Naive thymus-derived CD4-positive, alpha-beta T cell (primary cell): Measurements from ENCODE around the gene RGS8. TPM values are rescaled to one million over a fixed set of nuclear protein-coding genes. Genes with fewer than 3 reads are reported as not detected.
A peak's percentile ranks its signal among the peaks of the same experiment; 100 is the strongest.

Source experiments
- ATAC-seq: fragments of 150-1000 bp; cut with Tn5 transposase; 2 replicates; pipeline ENCODE4 v1.10.0; 2021; ENCODE audit warnings: mild to moderate bottlenecking, moderate library complexity
- CTCF ChIA-PET: fragments of 350-600 bp; sonication (Branson Sonifier 250); formaldehyde crosslinking; loops from one replicate; lab custom pipeline; 2021; ENCODE audit warnings: antibody characterized with exemption; lab: Charles Lee
- POLR2A ChIA-PET: fragments of 350-600 bp; sonication (Branson Sonifier 250); formaldehyde crosslinking; loops from one replicate; lab custom pipeline; 2021; ENCODE audit warnings: antibody characterized with exemption, inconsistent platforms; lab: Charles Lee
- DNase-seq, 9 donors: peaks; one replicate each; pipeline versions ENCODE4 v3.0.0 to v3.0.0-alpha.2; 2020 to 2022; ENCODE audit warnings: mixed read lengths in 1 of 9
- H3K27ac ChIP-seq: one replicate; pipeline ENCODE4 v1.7.0; 2013; ENCODE audit warnings: mild to moderate bottlenecking, low read depth, low read length, moderate library complexity
- H3K27me3 ChIP-seq, 2 donors: one replicate each; pipeline ENCODE4 v1.7.0; 2013; ENCODE audit warnings: low read length in 2 of 2, mild to moderate bottlenecking in 2 of 2, moderate library complexity in 2 of 2; ENCODE audit not compliant: control insufficient read depth in 2 of 2, insufficient read depth in 2 of 2
- H3K36me3 ChIP-seq, 3 experiments: 1 replicate in 2 of 3; 2 replicates in 1 of 3; pipeline ENCODE4 v1.7.0; 2013; ENCODE audit warnings: low read length in 3 of 3, mild to moderate bottlenecking in 3 of 3, moderate library complexity in 1 of 3; ENCODE audit not compliant: insufficient read depth in 3 of 3, control insufficient read depth in 2 of 3
- H3K4me1 ChIP-seq, 2 donors: one replicate each; pipeline ENCODE4 v1.7.0; 2013; ENCODE audit warnings: low read length in 2 of 2, mild to moderate bottlenecking in 2 of 2, moderate library complexity in 1 of 2; ENCODE audit not compliant: control insufficient read depth in 2 of 2, insufficient read depth in 2 of 2
- H3K4me3 ChIP-seq: 2 replicates; pipeline ENCODE4 v1.7.0; 2013; ENCODE audit warnings: mild to moderate bottlenecking, low read length
- H3K9me3 ChIP-seq, 3 experiments: 1 replicate in 2 of 3; 2 replicates in 1 of 3; pipeline ENCODE4 v1.7.0; 2013; ENCODE audit warnings: low read length in 3 of 3; ENCODE audit not compliant: control insufficient read depth in 2 of 3
- H3K27ac Mint-ChIP-seq, 9 donors: one replicate each; pipeline ENCODE4 v1.8.0; 2020 to 2022; ENCODE audit warnings: mixed read lengths in 9 of 9, mild to moderate bottlenecking in 8 of 9, moderate library complexity in 5 of 9, inconsistent platforms in 2 of 9
- H3K27me3 Mint-ChIP-seq, 5 donors: one replicate each; pipeline ENCODE4 v1.8.0; 2021 to 2022; ENCODE audit warnings: mixed read lengths in 5 of 5, mild to moderate bottlenecking in 1 of 5
- H3K36me3 Mint-ChIP-seq, 5 donors: one replicate each; pipeline ENCODE4 v1.8.0; 2020 to 2022; ENCODE audit warnings: mixed read lengths in 5 of 5, mild to moderate bottlenecking in 3 of 5, inconsistent platforms in 1 of 5
- H3K4me1 Mint-ChIP-seq, 7 donors: one replicate each; pipeline ENCODE4 v1.8.0; 2020 to 2022; ENCODE audit warnings: mixed read lengths in 7 of 7, mild to moderate bottlenecking in 3 of 7, inconsistent platforms in 1 of 7
- H3K4me3 Mint-ChIP-seq, 10 donors: one replicate each; pipeline ENCODE4 v1.8.0; 2020 to 2022; ENCODE audit warnings: mild to moderate bottlenecking in 10 of 10, mixed read lengths in 10 of 10, moderate library complexity in 6 of 10, inconsistent platforms in 2 of 10
- H3K9me3 Mint-ChIP-seq, 11 donors: one replicate each; pipeline ENCODE4 v1.8.0; 2020 to 2022; ENCODE audit warnings: mixed read lengths in 11 of 11, mild to moderate bottlenecking in 4 of 11, inconsistent platforms in 1 of 11, moderate library complexity in 1 of 11
- intact Hi-C, 2 donors: fragments of 100-400 bp; cut with micrococcal nuclease; formaldehyde crosslinking; loops; one replicate each; pipeline ENCODE4 v1.15.1; 2023
- polyA plus RNA-seq, 2 donors: library from polyadenylated mRNA; unstranded; fragments of 300-500 nt; fragmentation: Illumina TruSeq; gene quantifications; one replicate each; pipeline ENCODE4 v1.2.3, GENCODE V29; 2021
- total RNA-seq, 6 experiments: library from RNA in 5 of 6; stranded (reverse) in 5 of 6; gene quantifications; 1 replicate in 5 of 6; 2 replicates in 1 of 6; pipeline ENCODE4 v1.2.3 and lab custom pipeline; 2021 to 2026

The RGS8 gene
- total and polyA plus RNA-seq, 7 experiments from 2014 or later: not detected

- ChIA-PET POLR2A (no interaction called here), CTCF (no interaction called here)
- no peaks in the 10 kb centered on the region for H3K9me3 ChIP-seq
- no peaks in the 10 kb centered on the region for H3K36me3 ChIP-seq
- H3K4me1 ChIP-seq: no peaks in the 10 kb centered on the region
- no peak overlapping the region for H3K27ac ChIP-seq
- H3K9me3 Mint-ChIP-seq: peaks cover 0 to 3% (median 0%) of the 10 kb centered on the region in 11 donors
- ATAC-seq (no peak), DNase-seq (no peak)
- no peaks in the 10 kb centered on the region for H3K27me3 Mint-ChIP-seq
- intact Hi-C loops: no loop called here
- no peak overlapping the region for H3K27ac Mint-ChIP-seq
- peaks cover 0 to 9% (median 0%) of the 10 kb centered on the region in 5 donors for H3K36me3 Mint-ChIP-seq
- no peak overlapping the region for H3K4me3 ChIP-seq
- peaks cover 4 to 9% (median 6%) of the 10 kb centered on the region in 7 donors for H3K4me1 Mint-ChIP-seq
- H3K27me3 ChIP-seq: no peaks in the 10 kb centered on the region
- no peak overlapping the region for H3K4me3 Mint-ChIP-seq
Observed at GRCh38 chr1:182646739-182647138, 37.6 kb downstream of the RGS8 start.

GRCh38 chr1:182644886-182645285 lies 39.5 kb downstream of the RGS8 start:
- no peaks in the 10 kb centered on the region for H3K9me3 ChIP-seq
- no peak overlapping the region for H3K4me3 ChIP-seq
- ATAC-seq (no peak), DNase-seq (no peak)
- Mint-ChIP-seq H3K27ac (no peak overlapping the region), H3K4me3 (no peak overlapping the region), H3K36me3 (peaks cover 0 to 9% (median 0%) of the 10 kb centered on the region in 5 donors), H3K9me3 (peaks cover 0 to 3% (median 0%) of the 10 kb centered on the region in 11 donors), H3K4me1 (peaks cover 0 to 4% (median 0%) of the 10 kb centered on the region in 7 donors), H3K27me3 (no peaks in the 10 kb centered on the region)
- no peak overlapping the region for H3K27ac ChIP-seq
- H3K4me1 ChIP-seq: no peaks in the 10 kb centered on the region
- H3K36me3 ChIP-seq: no peaks in the 10 kb centered on the region
- no peaks in the 10 kb centered on the region for H3K27me3 ChIP-seq
- CTCF ChIA-PET: interaction anchor here (0.5 kb wide), 1 partner anchor 132 kb away, joined by 5 read pairs; no protein-coding TSS in a partner anchor
- intact Hi-C loops: no loop called here
- POLR2A ChIA-PET: no interaction called here

- H3K4me3 ChIP-seq: no peak overlapping the region
- peaks cover 0 to 4% (median 0%) of the 10 kb centered on the region in 7 donors for H3K4me1 Mint-ChIP-seq
- CTCF ChIA-PET: no interaction called here
- no peaks in the 10 kb centered on the region for H3K36me3 ChIP-seq
- H3K9me3 ChIP-seq: no peaks in the 10 kb centered on the region
- ATAC-seq (no peak), DNase-seq (no peak)
- no peaks in the 10 kb centered on the region for H3K27me3 Mint-ChIP-seq
- H3K27ac ChIP-seq: no peak overlapping the region
- H3K27me3 ChIP-seq: no peaks in the 10 kb centered on the region
- H3K27ac Mint-ChIP-seq: peak overlapping the region in 1 of 9 donors; percentile 30
- intact Hi-C loops: no loop called here
- no peaks in the 10 kb centered on the region for H3K4me1 ChIP-seq
- H3K4me3 Mint-ChIP-seq: no peak overlapping the region
- peaks cover 0 to 9% (median 0%) of the 10 kb centered on the region in 5 donors for H3K36me3 Mint-ChIP-seq
- peaks cover 0 to 3% (median 0%) of the 10 kb centered on the region in 11 donors for H3K9me3 Mint-ChIP-seq
- POLR2A ChIA-PET: no interaction called here
Observed at GRCh38 chr1:182643699-182644098, 40.7 kb downstream of the RGS8 start.

GRCh38 chr1:182642461-182642860 lies 41.9 kb downstream of the RGS8 start:
- Mint-ChIP-seq H3K4me1 (peaks cover 0 to 4% (median 0%) of the 10 kb centered on the region in 7 donors), H3K36me3 (peaks cover 0 to 9% (median 0%) of the 10 kb centered on the region in 5 donors), H3K27ac (no peak overlapping the region), H3K9me3 (peaks cover 0 to 3% (median 0%) of the 10 kb centered on the region in 11 donors), H3K27me3 (peaks cover 0 to 5% (median 0%) of the 10 kb centered on the region in 5 donors), H3K4me3 (no peak overlapping the region)
- Histone ChIP-seq H3K36me3 (no peaks in the 10 kb centered on the region), H3K4me1 (no peaks in the 10 kb centered on the region), H3K9me3 (no peaks in the 10 kb centered on the region), H3K4me3 (no peak overlapping the region), H3K27me3 (no peaks in the 10 kb centered on the region), H3K27ac (no peak overlapping the region)
- DNase-seq (no peak), ATAC-seq (no peak)
- ChIA-PET POLR2A (no interaction called here), CTCF (no interaction called here)
- intact Hi-C loops: no loop called here

- Mint-ChIP-seq H3K27me3 (peaks cover 0 to 8% (median 0%) of the 10 kb centered on the region in 5 donors), H3K36me3 (peaks cover 0 to 9% (median 0%) of the 10 kb centered on the region in 5 donors), H3K27ac (no peak overlapping the region), H3K4me1 (peaks cover 0 to 4% (median 0%) of the 10 kb centered on the region in 7 donors), H3K9me3 (peaks cover 0 to 3% (median 0%) of the 10 kb centered on the region in 11 donors), H3K4me3 (no peak overlapping the region)
- H3K27me3 ChIP-seq: no peaks in the 10 kb centered on the region
- H3K36me3 ChIP-seq: no peaks in the 10 kb centered on the region
- DNase-seq (no peak), ATAC-seq (no peak)
- intact Hi-C loops: no loop called here
- no peaks in the 10 kb centered on the region for H3K9me3 ChIP-seq
- ChIA-PET CTCF (interaction anchor here (0.6 kb wide), 1 partner anchor 25 kb away, joined by 6 read pairs; no protein-coding TSS in a partner anchor), POLR2A (no interaction called here)
- no peak overlapping the region for H3K27ac ChIP-seq
- H3K4me1 ChIP-seq: no peaks in the 10 kb centered on the region
- no peak overlapping the region for H3K4me3 ChIP-seq
Observed at GRCh38 chr1:182641561-182641960, 42.8 kb downstream of the RGS8 start.

GRCh38 chr1:182639330-182639729 lies 45.1 kb downstream of the RGS8 start:
- Histone ChIP-seq H3K36me3 (no peaks in the 10 kb centered on the region), H3K27ac (no peak overlapping the region), H3K27me3 (no peaks in the 10 kb centered on the region), H3K4me1 (no peaks in the 10 kb centered on the region), H3K4me3 (no peak overlapping the region), H3K9me3 (no peaks in the 10 kb centered on the region)
- H3K4me3 Mint-ChIP-seq: no peak overlapping the region
- H3K27ac Mint-ChIP-seq: no peak overlapping the region
- DNase-seq (no peak), ATAC-seq (no peak)
- POLR2A ChIA-PET: no interaction called here
- H3K36me3 Mint-ChIP-seq: peaks cover 0 to 9% (median 0%) of the 10 kb centered on the region in 5 donors
- CTCF ChIA-PET: no interaction called here
- intact Hi-C loops: no loop called here
- peaks cover 0 to 4% (median 0%) of the 10 kb centered on the region in 7 donors for H3K4me1 Mint-ChIP-seq
- H3K9me3 Mint-ChIP-seq: peaks cover 0 to 3% (median 0%) of the 10 kb centered on the region in 11 donors
- peaks cover 0 to 22% (median under 1%) of the 10 kb centered on the region in 5 donors for H3K27me3 Mint-ChIP-seq

GRCh38 chr1:182637769-182638168 lies 46.6 kb downstream of the RGS8 start:
- H3K4me1 Mint-ChIP-seq: peaks cover 3 to 11% (median 4%) of the 10 kb centered on the region in 7 donors
- H3K9me3 Mint-ChIP-seq: no peaks in the 10 kb centered on the region
- ChIA-PET CTCF (no interaction called here), POLR2A (no interaction called here)
- intact Hi-C loops: no loop called here
- Histone ChIP-seq H3K36me3 (no peaks in the 10 kb centered on the region), H3K27me3 (no peaks in the 10 kb centered on the region), H3K9me3 (no peaks in the 10 kb centered on the region), H3K27ac (no peak overlapping the region), H3K4me3 (no peak overlapping the region), H3K4me1 (no peaks in the 10 kb centered on the region)
- H3K36me3 Mint-ChIP-seq: peaks cover 0 to under 1% (median 0%) of the 10 kb centered on the region in 5 donors
- no peak overlapping the region for H3K4me3 Mint-ChIP-seq
- DNase-seq (no peak), ATAC-seq (no peak)
- H3K27ac Mint-ChIP-seq: no peak overlapping the region
- peaks cover 0 to 30% (median 6%) of the 10 kb centered on the region in 5 donors for H3K27me3 Mint-ChIP-seq
